HEK293 (cell line): ENCODE results near the gene OR2F2.
A peak's percentile ranks its signal among the peaks of the same experiment; 100 is the strongest.

Experiments
- CTCF ChIA-PET: fragments of 350-600 bp; formaldehyde crosslinking; extraction: SDS; loops from one replicate; lab custom pipeline; 2021; ENCODE audit warnings: antibody characterized with exemption; lab: Yijun Ruan, JAX
- POLR2A ChIA-PET: fragments of 300-600 bp; formaldehyde crosslinking; extraction: SDS; loops from one replicate; lab custom pipeline; 2020; ENCODE audit warnings: antibody characterized with exemption, inconsistent platforms; lab: Yijun Ruan, JAX
- H3K27ac ChIP-seq: fragments of 200-500 bp; sonication (Bioruptor generic); 2 replicates; pipeline ENCODE4 v1.5.1; 2014; ENCODE audit warnings: low read depth, low read length, control low read depth, inconsistent platforms; ENCODE audit errors: extremely low read depth
- H3K36me3 ChIP-seq, 2 experiments: fragments of 200-500 bp in 1 of 2; sonication (Bioruptor generic) in 1 of 2; 1 replicate in 1 of 2; 2 replicates in 1 of 2; pipeline ENCODE4 v1.5.1; 2014 to 2017; ENCODE audit warnings: inconsistent platforms in 2 of 2, low read length in 2 of 2; ENCODE audit not compliant: control insufficient read depth in 2 of 2, insufficient read depth in 1 of 2
- H3K4me1 ChIP-seq: fragments of 200-500 bp; sonication (Bioruptor generic); 2 replicates; pipeline ENCODE4 v1.5.1; 2014; ENCODE audit warnings: mild to moderate bottlenecking, low read length, inconsistent platforms; ENCODE audit not compliant: control insufficient read depth, insufficient read depth
- H3K4me3 ChIP-seq: 2 replicates; pipeline ENCODE4 v1.5.1; 2011; ENCODE audit warnings: low read depth, mild to moderate bottlenecking, control low read depth, low read length, moderate library complexity
- H3K9me3 ChIP-seq: fragments of 200-500 bp; sonication (Bioruptor generic); 2 replicates; pipeline ENCODE4 v1.5.1; 2014; ENCODE audit warnings: low read depth, low read length, inconsistent platforms; ENCODE audit not compliant: control insufficient read depth, insufficient read depth
- ATF2 ChIP-seq: fragments of 450-650 bp; formaldehyde crosslinking; IDR thresholded peaks from 2 replicates; pipeline ENCODE4 v1.5.1; 2016; ENCODE audit warnings: missing biosample characterization, missing genetic modification characterization, low read depth
- BCL11B ChIP-seq: fragments of 450-650 bp; formaldehyde crosslinking; IDR thresholded peaks from 2 replicates; pipeline ENCODE4 v1.5.1; 2016; ENCODE audit warnings: low read depth, missing biosample characterization, missing genetic modification characterization
- HOXC10 ChIP-seq: sonication (generic); formaldehyde crosslinking; IDR thresholded peaks from 2 replicates; pipeline ENCODE4 v1.8.1; 2023; ENCODE audit warnings: mild to moderate bottlenecking, missing genetic modification reagents
- KLF16 ChIP-seq: fragments of 450-650 bp; formaldehyde crosslinking; IDR thresholded peaks from 2 replicates; pipeline ENCODE4 v1.5.1; 2017; ENCODE audit warnings: missing biosample characterization, missing genetic modification characterization
- KLF9 ChIP-seq: fragments of 450-650 bp; formaldehyde crosslinking; IDR thresholded peaks from 2 replicates; pipeline ENCODE4 v1.5.1; 2016; ENCODE audit warnings: missing biosample characterization, missing genetic modification characterization, low read depth
- PATZ1 ChIP-seq: fragments of 450-650 bp; formaldehyde crosslinking; IDR thresholded peaks from 2 replicates; pipeline ENCODE4 v1.5.1; 2016; ENCODE audit warnings: missing biosample characterization, missing genetic modification characterization
- SETDB1 ChIP-seq: IDR thresholded peaks from one replicate; pipeline ENCODE4 v1.6.1; 2017; ENCODE audit warnings: mild to moderate bottlenecking, low read length, moderate library complexity, mixed read lengths; ENCODE audit not compliant: insufficient read length
- ZBTB21 ChIP-seq: fragments of 450-650 bp; formaldehyde crosslinking; IDR thresholded peaks from 2 replicates; pipeline ENCODE4 v1.5.1; 2017; ENCODE audit warnings: missing biosample characterization, missing genetic modification characterization
- ZNF157 ChIP-seq: fragments of 450-650 bp; formaldehyde crosslinking; IDR thresholded peaks from 2 replicates; pipeline ENCODE4 v1.5.1; 2016; ENCODE audit warnings: missing biosample characterization, missing genetic modification characterization
- ZNF19 ChIP-seq: fragments of 450-650 bp; formaldehyde crosslinking; IDR thresholded peaks from 2 replicates; pipeline ENCODE4; 2016; ENCODE audit warnings: missing biosample characterization, missing genetic modification characterization, low read depth
- ZNF274 ChIP-seq, 2 experiments: fragments of 200-500 bp in 1 of 2; fragments of 450-650 bp in 1 of 2; sonication (Bioruptor generic) in 1 of 2; formaldehyde crosslinking in 1 of 2; IDR thresholded peaks; 2 replicates each; pipeline versions ENCODE4 v1.5.1 to v1.6.1; 2014 to 2016; ENCODE audit warnings: borderline replicate concordance in 1 of 2, inconsistent platforms in 1 of 2, low read length in 1 of 2, missing biosample characterization in 1 of 2, missing genetic modification characterization in 1 of 2
- ZNF350 ChIP-seq: fragments of 450-650 bp; formaldehyde crosslinking; IDR thresholded peaks from 2 replicates; pipeline ENCODE4 v1.5.0; 2017; ENCODE audit warnings: missing biosample characterization, mild to moderate bottlenecking, missing genetic modification characterization
- ZNF629 ChIP-seq: fragments of 450-650 bp; formaldehyde crosslinking; IDR thresholded peaks from 2 replicates; pipeline ENCODE4 v1.5.1; 2017; ENCODE audit warnings: missing biosample characterization, missing genetic modification characterization
- ZNF654 ChIP-seq: fragments of 450-650 bp; formaldehyde crosslinking; IDR thresholded peaks from 2 replicates; pipeline ENCODE4 v1.5.1; 2016; ENCODE audit warnings: low read depth, missing biosample characterization, missing genetic modification characterization
- ZNF660 ChIP-seq: fragments of 450-650 bp; IDR thresholded peaks from 2 replicates; pipeline ENCODE4 v1.5.1; 2018; ENCODE audit warnings: missing biosample characterization, mild to moderate bottlenecking, missing genetic modification characterization
- ZNF707 ChIP-seq: fragments of 450-650 bp; formaldehyde crosslinking; IDR thresholded peaks from 2 replicates; pipeline ENCODE4 v1.5.1; 2016; ENCODE audit warnings: missing biosample characterization, missing genetic modification characterization
- ZNF768 ChIP-seq: fragments of 450-650 bp; formaldehyde crosslinking; IDR thresholded peaks from 2 replicates; pipeline ENCODE4 v1.5.1; 2018; ENCODE audit warnings: missing biosample characterization, mild to moderate bottlenecking, missing genetic modification characterization
- ZNF785 ChIP-seq: fragments of 450-650 bp; formaldehyde crosslinking; IDR thresholded peaks from 2 replicates; pipeline ENCODE4 v1.5.1; 2016; ENCODE audit warnings: missing biosample characterization, missing genetic modification characterization
- TF ChIP-seq, protein P1 (sequence below): fragments of 450-650 bp; formaldehyde crosslinking; IDR thresholded peaks from 2 replicates; pipeline ENCODE4 v1.5.1; 2016; ENCODE audit warnings: missing biosample characterization, missing genetic modification characterization
- TF ChIP-seq, protein P2 (sequence below): fragments of 450-650 bp; formaldehyde crosslinking; IDR thresholded peaks from 2 replicates; pipeline ENCODE4 v1.5.1; 2016; ENCODE audit warnings: missing biosample characterization, missing genetic modification characterization

The OR2F2 gene

DNA sequence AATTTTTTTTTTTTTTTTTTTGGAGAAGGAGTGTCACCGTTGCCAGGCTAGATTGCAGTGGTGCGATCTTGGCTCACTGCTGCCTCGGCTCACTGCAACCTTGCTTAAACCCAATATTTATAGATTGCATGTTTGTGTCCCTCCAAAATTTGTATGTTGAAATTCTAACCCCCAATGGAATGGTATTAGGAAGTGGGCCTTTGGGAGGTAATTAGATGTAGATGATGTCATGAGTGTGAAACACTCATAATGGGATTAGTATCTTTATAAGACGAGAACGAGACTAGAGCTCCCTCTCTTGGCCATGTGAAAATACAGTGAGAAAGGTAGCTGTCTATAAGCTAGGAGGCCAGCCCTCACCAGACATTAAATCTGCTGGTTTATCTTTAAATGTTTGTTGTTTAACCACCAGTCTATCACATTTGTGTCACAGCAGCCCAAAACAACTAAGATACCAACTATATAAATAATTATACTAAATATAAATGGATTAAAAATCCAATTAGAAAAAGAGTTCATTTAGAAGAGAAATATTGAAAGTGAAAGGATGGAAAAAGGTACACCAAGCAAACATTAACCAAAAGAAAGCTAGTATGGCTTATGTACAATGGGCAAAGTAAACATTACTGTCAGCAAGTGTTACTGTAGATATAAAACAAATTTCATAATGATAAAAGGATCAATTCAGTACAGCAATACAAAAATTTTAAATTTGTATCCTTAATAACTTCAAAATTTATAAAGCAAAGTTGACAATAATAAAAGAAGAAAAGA is 42.3 kb upstream of the OR2F2 start:
- CTCF ChIA-PET, result interaction anchor here (0.6 to 2.1 kb wide), 6 partner anchors 8 to 235 kb away, joined by 3 to 14 read pairs (median 4); partner anchors contain the start of gene TCAF1
- POLR2A ChIA-PET, result interaction anchor here (2.2 kb wide), 1 partner anchor 9 kb away, joined by 16 read pairs; the partner anchor contains the start of gene TCAF1
- H3K9me3 ChIP-seq, result no peaks in the 10 kb centered on the region
- H3K27ac ChIP-seq, result no peak overlapping the region
- no peaks in the 10 kb centered on the region for H3K4me1 ChIP-seq
- TF ChIP-seq ATF2 (peak; percentile 63), ZNF654 (tag by site-specific recombination) (peak; percentile 42), PATZ1 (no peak), SETDB1 (no peak), ZNF629 (tag by site-specific recombination) (0 out of 2 replicates have a peak, but pooled peaks have one; percentile 21), KLF9 (tag by site-specific recombination) (no peak), ZNF157 (tag by site-specific recombination) (no peak), ZNF707 (no peak), ZBTB21 (tag by site-specific recombination) (peak; percentile 34; the same call in 1 of the 2 replicates)
- TF ChIP-seq, protein P1, sequence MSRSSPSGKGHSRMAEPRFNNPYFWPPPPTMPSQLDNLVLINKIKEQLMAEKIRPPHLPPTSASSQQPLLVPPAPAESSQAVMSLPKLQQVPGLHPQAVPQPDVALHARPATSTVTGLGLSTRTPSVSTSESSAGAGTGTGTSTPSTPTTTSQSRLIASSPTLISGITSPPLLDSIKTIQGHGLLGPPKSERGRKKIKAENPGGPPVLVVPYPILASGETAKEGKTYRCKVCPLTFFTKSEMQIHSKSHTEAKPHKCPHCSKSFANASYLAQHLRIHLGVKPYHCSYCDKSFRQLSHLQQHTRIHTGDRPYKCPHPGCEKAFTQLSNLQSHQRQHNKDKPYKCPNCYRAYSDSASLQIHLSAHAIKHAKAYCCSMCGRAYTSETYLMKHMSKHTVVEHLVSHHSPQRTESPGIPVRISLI, result peak; percentile 48; the same call in 1 of the 2 replicates
- no peak overlapping the region for H3K4me3 ChIP-seq
- peaks cover 0 to 9% of the 10 kb centered on the region in 2 experiments; a peak in 1 of 3 replicates for H3K36me3 ChIP-seq

DNA sequence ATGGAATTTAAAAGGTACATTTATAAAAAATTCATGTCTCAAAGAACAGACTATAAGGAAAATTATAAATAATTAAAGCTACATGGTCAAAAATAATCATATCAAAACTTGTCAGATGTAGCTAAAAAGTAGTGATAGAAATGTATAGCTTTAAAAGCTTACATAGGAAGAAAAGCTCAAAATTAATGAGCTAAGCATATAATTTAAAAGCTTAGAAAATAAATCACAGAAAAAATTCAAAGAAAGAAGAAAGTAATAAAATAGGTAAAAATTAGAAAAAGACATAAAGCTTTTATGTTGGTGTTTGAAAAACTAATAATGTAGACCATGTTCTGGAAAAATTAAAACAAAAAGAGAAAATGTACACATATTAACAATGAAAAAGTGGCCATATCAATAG is 38.4 kb upstream of the OR2F2 start:
- Histone ChIP-seq H3K4me1 (peaks cover 6% of the 10 kb centered on the region; the same call in 1 of the 2 replicates), H3K9me3 (no peaks in the 10 kb centered on the region), H3K4me3 (no peak overlapping the region), H3K36me3 (peaks cover 0 to 5% of the 10 kb centered on the region in 2 experiments; a peak in 1 of 3 replicates), H3K27ac (no peak overlapping the region)
- TF ChIP-seq BCL11B (no peak), ZNF660 (no peak), ZNF768 (tag by site-specific recombination) (no peak), ZNF350 (tag by site-specific recombination) (no peak), ZNF785 (no peak), ZNF19 (no peak), KLF16 (tag by site-specific recombination) (no peak), ZNF274 (IDR thresholded peaks at IDR 0.05; ENCODE audit: low read length) (no peak), ZNF274 (tag by site-specific recombination; IDR thresholded peaks at IDR 0.05; ENCODE audit: borderline replicate concordance) (no peak), HOXC10 (CRISPR knock-in tag) (no peak)
- TF ChIP-seq, protein P2, sequence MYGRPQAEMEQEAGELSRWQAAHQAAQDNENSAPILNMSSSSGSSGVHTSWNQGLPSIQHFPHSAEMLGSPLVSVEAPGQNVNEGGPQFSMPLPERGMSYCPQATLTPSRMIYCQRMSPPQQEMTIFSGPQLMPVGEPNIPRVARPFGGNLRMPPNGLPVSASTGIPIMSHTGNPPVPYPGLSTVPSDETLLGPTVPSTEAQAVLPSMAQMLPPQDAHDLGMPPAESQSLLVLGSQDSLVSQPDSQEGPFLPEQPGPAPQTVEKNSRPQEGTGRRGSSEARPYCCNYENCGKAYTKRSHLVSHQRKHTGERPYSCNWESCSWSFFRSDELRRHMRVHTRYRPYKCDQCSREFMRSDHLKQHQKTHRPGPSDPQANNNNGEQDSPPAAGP (tag by site-specific recombination), result no peak
- ChIA-PET CTCF (interaction anchor here (0.7 kb wide), 1 partner anchor 986 kb away, joined by 3 read pairs; no protein-coding TSS in a partner anchor), POLR2A (interaction anchor here (0.9 kb wide), 1 partner anchor 14 kb away, joined by 3 read pairs; no protein-coding TSS in a partner anchor)
